ENCODE results near the gene BGN. TPM values are rescaled to one million over a fixed set of nuclear protein-coding genes. Genes with fewer than 3 reads are reported as not detected.

The BGN gene
- total RNA-seq, 1 experiment from 2014 or later: 2.0 TPM

DNA sequence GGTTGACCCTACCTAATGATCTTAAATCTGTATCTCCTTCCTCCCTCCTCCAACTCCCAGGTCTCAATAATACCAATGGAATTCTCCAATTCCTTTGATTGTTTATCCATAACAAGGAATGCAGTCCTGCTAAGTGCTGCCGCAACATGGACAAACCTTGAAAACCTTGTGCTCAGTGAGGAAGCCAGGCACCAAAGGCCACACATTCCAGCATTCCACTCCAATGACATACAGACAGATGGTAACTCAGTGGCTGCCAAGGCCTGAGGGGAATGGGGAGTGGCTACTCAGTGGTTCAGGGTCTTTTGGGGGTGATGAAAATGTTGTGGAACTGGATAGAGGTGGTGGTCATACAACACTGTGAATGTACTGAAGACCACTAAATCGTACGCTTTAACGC is 34.8 kb upstream of the BGN start:
- no peak for DNase-seq (ENCODE audit: extremely low read depth, low read depth)

DNA sequence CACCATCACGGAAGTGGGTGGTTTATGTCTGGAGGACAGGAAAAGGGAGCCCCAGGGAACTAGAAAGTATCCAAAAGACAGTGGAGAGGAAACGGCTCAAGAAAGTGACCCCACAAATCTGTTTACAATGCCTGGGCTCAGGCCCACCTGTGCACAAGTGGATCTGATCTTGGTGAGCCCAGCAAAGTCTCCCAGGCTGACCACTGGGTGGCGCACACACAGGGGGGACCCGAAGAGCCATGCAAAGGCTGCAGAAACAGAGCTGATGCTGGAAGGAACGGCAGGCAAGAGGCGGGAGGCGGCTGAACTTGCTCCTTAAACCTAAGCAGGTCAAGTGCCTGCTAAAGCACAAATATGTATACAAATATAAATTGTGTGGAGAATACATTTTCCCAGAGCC is 34.0 kb upstream of the BGN start:
- peak; percentile 51 for DNase-seq (ENCODE audit: extremely low read depth, low read depth)

DNA sequence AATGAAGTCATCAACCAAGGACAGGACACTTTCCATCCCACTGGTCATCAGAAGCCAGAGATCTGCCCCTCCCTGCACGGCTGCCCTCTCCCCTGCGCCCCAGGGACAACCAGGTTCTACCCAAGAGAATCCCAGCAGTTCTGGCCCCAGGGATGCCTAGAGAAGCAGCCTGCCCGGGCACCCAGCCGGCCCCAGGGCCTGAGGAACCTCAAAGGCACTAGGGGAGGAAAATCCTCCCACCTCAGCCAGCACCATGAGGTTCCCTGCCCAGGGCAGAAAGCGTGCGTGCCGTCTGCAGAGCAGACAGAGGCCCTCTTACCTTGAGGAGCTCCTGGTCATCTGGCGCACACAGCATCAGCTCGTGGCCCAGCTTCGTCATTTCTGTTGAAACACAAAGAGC is 32.5 kb upstream of the BGN start:
- DNase-seq (ENCODE audit: extremely low read depth, low read depth): no peak

DNA sequence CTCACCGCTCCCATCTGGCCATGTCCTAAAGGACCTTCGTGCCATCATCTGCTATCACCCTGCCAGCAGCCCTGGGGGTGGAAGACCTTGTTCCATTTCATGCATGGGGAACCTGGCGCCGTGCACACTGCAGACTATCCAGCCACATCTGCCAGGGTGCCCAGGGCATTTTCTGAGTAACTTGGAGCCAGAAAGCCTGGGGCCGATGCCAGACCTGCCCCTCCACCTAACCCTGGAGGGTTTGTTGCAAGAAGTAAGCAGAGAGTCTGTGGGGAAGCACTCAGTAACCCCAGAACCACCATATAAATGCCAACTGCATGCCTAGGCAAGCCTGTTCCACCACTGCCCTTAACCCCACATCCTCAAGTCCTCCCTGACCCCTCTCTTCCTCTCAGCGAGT is 31.7 kb upstream of the BGN start:
- no peak for DNase-seq (ENCODE audit: extremely low read depth, low read depth)

DNA sequence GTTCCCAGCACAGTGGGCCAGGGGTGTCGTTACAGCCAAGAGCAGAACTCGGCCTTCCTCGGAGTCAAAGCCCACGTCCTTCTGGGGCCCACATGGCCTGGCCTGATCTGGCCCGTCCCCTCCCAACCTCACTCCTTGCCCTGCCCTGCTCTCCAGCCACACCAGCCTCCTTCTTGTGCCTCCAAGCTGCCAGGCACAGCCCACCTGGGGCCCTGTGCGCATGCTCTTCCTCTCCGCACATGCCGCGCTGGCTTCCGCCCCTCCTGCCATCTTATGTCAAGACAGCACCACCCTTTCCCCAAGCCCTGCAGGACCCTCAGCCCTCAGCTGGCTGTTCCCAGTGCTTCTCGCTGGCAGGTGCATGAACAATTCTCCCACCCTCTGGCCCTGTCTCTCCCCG is 31.2 kb upstream of the BGN start:
- no peak for DNase-seq (ENCODE audit: extremely low read depth, low read depth)

DNA sequence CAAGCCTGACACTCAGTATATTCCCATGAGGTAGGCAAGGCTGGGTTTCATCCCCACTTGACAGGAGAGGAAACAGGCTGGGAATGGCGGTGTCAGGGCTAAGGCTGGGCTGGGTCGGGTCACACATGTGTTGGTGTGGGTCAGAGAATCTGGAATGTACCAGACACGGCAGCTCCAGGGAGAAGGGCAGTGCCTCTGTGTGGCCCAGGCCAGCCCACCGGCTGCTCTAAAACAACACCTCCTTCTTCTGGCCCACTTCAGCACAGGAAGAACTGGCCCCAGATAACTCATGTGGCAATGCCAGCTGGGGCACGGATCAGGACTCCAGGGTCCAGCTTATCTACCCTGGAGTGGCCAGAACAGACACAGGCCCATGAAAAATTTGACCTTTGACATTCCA is 30.7 kb upstream of the BGN start:
- DNase-seq (ENCODE audit: extremely low read depth, low read depth): no peak

DNA sequence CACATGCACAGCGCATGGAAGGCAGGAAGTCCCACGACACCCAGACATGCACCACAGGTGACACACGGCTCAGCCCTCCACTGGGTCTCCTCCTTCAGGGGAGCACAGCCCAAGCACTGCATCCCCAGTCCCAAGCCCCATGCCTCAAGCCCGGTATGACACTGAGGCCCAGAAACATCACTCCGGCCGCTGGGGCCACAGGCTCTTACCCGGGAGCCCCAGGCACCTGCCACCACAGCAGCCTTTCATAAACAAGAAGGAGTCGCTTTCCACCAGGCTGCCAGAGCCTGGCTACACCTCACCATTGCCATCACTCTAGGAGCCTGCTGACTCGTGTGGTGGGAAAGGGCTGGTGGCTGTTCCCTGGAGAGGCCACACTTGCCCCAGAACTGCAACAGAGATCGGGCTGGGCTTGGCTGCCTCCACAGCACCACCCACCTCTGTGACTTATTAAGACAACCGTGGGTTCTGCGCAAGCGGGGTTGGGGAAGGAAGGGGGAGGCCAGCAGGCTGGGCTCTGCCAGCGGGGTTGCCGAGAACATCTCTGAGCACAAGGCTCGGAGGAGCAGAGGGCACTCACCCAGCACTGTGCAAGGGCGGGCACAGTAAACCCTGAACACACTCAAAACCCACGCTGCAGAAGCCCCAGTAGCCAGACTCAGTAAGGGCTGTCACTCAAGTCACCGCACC is 28.9 kb upstream of the BGN start:
- DNase-seq (ENCODE audit: extremely low read depth, low read depth): no peak

DNA sequence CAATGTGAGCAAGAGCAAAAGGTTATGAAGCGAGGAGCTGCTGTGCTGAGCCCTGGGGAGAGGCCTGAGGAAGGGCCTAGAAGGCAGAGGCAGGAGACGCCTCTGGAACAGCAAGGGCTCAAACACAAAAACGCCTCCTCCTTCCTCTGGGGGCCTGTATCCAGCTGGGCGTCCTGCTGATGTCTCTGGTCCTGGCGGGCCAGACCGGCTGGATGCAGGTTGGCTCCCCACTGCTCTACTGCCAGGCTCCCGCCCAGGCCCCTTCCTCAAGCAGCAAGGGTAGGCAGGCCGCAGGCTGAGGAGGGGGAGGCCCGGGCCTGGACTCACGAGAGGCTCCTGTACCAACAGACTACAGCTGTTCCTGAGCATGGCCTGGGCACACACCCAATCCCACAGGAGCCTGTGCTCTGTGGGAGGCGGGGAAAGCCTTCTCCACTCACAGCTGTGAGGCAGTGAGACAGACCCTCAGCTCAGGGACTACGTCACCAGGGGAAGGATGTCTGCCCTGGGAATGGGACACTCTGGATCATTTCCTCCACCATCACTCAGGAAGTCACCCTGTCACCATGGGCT is 26.7 kb upstream of the BGN start:
- no peak for DNase-seq (ENCODE audit: extremely low read depth, low read depth)

DNA sequence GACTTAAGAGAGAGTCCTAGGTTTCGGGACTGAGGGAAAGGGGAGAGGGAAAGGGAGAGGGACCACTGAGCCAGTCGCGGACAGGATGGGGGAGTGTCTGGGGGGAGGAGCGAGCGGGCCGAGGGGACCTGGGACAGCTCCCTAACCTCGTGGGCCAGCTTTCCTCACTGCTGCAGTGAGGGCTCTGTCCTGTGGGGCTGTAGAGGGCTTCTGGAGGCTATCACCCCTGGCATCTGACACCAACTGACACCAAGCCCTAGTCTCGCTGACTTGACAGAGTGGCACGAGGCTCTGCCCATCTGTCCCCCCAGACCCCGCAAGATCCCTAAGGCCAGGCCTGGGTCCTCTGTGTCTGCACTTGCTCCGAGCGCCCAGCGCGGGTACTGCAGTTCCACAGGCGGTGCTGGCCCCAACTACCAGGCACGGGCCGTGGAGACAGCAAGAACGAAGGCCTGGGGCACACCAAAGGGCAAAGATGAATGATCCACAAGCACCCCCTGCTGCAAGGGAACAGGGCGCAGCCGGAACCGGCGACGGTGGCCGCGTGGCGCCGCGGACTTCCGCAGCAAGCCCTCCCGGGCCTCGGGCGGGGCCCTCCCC is 24.9 kb upstream of the BGN start:
- no peak for DNase-seq (ENCODE audit: extremely low read depth, low read depth)

DNA sequence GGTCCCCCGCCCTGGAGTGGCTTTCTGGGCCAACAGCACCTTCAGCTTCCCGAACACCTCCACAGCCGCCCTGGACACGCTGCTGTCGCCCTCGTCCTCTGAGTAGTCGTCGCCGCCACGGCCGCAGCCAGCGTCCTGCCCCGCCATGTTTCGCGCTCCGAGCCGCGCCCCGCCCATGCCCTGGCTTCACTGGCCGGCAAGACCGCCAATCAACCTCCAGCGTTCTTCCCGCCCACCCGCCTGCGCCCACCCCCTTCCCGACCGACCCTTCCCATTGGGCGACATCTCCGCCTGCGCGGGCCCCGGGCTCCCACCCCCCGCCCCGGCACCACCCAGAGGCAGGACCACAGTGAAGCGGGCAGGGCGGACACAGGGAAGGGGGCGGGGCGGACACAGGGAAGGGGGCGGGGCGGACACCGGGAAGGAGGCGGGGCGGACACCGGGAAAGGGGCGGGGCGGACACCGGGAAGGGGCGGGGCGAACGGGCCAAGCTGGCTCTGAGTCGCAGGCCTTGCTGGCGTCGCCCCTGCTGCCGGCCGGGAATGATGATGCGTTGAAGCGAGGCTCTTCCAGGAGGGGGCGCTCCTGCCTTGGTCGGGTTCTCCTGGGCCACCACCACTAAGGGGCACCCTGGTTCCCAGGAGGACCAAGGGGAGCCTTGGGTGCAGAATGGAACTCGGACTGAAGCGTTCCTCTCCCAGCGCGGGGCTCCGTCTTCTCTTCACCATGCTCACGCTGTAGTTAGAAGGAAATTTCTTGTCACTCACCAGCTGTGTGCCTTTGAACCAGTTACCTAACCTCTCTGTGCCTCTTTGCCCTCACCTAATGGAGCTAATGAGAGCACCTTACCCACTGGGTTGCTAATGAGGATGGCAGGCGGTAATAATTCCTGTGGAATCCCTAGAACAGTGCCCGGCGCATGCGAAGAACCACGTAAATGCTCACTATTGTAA is 24.1 kb upstream of the BGN start, which contains the start of gene HAUS7:
HAUS7 (minus strand) TSS at position 166 of the 953 bp plus-strand sequence; CDS start at position 147, 19 bp downstream.
- DNase-seq (ENCODE audit: extremely low read depth, low read depth): peak; percentile 90

DNA sequence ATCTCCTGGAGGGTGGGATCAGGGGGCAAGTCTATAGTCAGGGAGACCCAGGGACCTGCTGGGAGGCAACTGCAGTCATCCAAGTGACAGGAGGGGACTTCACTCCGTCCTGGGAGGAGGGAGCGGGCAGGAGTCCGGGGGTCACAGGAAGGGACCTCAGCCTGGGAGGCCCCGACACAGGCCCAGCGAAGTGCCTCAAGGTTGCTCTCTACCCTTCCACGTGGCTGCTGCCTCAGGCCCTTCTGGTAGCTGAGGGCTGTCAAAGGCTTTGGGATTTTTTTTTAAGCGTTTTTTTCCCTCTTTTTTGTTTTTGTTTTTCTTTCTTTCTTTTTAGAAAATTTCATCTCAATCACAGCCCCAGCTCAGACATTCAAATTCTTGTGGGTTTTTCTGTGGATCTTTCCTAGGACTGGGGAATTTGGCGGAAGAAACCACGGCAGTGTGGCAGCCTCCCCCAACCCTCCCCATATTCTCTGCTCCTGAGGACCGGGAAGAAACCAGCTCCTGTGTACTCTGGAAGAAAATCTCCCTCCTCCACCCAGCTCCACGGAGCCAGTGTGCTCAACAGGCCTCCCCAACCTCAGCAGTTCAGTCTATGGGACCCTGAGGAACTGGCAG is 23.0 kb upstream of the BGN start:
- DNase-seq (ENCODE audit: extremely low read depth, low read depth): no peak

DNA sequence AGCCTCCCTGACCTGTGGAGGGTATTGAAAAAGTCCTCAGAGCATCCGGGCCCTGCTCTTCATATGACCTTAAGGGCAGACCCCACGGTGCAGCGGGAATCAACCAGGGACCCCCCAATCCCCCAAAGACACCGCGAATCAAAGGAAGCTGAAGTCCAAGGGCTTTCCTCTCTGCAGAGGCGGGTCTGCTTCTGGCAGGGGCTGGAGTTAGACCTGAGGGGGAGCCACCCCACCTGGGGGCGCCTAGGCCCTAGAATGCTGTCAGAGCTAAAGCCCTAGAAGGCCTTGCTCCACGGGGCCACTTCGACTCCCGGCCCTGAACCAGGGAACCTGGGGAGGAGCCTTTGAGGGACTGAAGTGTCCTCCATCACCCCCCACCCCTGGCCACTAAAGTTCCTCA is 21.7 kb upstream of the BGN start:
- DNase-seq (ENCODE audit: extremely low read depth, low read depth): no peak

DNA sequence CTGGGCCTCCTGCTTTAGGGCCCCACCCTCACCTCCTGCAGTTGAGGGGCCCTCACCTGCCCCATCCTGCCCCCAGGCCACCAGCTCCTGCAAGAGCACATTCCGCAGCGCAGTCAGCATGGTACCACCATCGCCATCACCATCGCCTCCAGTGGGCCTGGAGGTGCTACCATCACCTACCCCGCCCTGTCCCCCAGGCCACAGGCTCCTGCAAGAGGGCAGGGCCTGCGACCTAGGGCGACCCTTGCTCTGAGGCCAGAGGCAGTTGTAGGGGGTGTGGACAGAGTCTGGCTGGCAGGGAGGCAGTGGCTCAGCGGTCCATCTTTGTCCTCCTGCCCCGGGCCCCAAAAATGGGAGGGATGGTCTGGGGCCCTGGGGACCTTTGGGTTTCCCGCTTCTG is 20.5 kb upstream of the BGN start:
- no peak for DNase-seq (ENCODE audit: extremely low read depth, low read depth)

DNA sequence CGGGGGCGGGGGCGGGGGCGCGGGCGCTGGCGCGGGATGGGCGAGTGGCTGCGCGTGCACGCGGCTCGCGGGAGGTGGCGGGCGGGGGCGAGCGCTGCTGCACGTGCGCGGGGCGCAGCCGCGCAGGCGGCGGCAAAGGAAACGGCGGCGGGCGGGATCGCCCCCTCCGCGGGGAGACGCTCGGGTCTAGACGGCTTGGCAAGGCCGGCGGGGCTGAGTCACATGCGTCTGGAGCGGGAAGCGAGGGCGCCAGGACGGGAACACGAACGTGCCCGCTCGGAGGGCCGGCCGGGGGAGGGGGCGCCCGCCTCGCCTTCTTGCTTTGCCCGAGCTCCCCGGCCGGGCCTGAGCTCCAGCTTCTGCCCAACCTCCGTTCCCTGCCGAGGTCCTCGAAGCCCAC is 20.1 kb upstream of the BGN start:
- peak; percentile 9 for DNase-seq (ENCODE audit: extremely low read depth, low read depth)

DNA sequence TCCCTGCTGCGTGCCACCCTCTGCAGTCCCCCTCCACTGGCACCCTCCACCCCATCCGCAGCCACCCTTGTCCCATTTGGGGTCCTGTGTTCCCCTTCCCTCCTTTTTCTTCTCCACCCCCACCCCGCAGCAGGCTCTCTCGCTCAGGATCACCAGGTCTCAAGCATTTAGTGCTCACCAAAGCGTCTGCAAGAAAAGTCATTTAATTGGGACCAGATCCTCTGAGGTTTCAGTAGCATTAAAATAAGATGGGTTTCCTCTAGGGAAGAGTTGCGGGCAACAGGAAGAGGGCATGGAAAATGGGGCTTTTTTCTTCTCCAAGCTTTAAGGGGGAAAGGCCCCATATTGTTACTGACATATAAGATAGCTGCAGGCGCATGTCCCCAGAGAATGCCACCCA is 19.5 kb upstream of the BGN start:
- DNase-seq (ENCODE audit: extremely low read depth, low read depth): no peak

DNA sequence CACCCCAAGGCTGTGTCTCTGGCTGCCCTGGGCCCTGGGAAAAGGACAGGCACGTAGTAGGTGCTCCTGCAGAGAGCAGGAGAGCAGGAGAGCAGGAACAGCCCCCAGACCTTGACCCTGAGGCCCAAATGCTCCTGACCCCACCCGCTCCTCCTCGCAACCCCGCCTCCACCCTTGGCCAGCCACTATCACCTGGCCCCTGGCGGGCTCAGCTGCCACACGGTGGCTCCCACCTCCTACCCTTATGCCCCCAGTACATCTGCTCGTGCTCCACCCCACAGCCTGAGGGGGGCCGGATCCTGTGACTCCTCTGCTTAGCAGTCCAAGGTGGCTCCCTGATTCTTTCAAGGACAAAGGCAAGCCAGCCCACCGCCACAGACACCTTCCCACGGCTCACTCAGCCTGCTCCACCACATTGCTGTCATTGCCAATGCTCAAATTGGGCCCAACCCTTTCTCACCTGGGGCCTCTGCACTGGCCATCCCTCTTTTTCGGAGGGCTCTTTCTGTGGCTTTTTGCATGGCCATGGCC is 19.0 kb upstream of the BGN start:
- DNase-seq (ENCODE audit: extremely low read depth, low read depth): no peak

DNA sequence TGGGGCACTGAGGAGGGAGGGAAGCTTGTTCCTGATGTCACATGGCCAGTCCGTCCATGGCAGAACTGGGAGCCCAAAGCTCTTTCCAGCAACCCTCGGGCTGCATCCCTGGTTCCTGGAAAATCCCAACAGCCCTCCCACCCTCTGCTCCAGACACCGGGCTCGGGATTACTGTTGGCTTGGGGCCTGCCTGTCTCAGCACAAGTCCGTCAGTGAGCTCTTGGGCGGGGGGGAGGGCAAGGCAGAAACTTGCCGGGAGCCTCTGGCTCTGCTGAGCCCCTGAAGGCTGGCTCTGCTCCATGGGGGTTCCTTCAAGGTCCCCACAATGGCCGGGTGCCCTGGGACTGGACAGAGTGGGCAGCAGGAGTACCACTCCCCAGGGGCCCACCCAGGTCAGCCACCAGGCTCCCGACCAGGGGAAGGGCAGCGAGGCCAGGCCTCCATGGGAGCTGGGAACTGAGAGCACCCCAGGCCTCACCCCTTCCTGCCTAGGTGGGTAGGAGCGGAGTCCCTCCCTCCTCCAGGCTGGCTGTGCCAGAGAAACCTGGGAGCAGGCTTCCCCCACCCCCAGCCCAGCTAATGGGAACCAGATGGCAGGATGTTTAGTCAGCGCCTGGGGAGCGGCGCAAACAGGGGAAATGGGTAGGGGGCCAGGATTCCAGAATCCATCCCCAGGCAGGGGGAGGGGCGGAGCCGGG is 18.0 kb upstream of the BGN start:
- DNase-seq (ENCODE audit: extremely low read depth, low read depth): no peak

DNA sequence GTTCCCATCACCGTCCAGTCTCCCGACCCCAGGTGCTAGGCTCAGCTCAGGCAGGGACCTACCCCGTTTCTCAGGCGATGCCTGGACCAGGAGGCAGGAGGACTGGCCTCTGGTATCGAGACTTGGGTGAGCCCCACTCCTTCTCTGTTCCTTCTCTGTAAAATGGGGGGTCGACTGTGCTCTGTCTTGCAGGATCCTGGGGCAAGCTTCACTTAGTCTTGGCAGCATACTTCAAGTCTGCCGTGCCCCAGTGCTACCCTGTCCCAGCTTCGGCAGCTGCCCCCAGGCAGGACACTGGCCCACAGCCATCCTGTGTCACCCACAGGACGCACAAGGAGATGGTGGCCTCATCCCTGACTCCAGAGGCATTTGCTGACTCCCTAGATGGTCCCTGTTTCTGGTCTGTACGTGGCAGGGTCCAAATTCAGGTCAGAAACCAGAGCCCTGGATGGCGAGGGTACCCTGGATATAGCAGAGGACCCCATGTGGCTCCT is 17.4 kb upstream of the BGN start:
- DNase-seq (ENCODE audit: extremely low read depth, low read depth): no peak

DNA sequence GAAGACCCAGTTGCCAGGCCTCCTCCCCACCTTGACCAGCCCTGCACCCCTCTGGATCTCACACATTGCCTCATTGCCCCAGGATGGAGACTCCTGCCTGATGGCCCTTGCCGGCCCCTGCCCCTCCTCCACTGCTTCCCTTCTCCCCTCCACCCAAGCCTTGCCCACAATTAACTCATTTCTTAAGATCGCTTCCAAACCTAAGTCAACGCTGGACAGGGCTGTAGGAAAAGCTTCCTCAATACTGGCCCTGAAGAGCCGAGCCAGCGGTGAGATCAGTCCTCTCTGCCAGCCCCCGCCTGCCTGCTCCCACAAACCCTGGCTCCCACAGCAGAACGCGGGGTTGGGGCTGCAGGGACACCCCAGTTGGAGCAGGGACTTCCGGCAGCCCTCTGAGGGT is 16.9 kb upstream of the BGN start:
- DNase-seq (ENCODE audit: extremely low read depth, low read depth): no peak

DNA sequence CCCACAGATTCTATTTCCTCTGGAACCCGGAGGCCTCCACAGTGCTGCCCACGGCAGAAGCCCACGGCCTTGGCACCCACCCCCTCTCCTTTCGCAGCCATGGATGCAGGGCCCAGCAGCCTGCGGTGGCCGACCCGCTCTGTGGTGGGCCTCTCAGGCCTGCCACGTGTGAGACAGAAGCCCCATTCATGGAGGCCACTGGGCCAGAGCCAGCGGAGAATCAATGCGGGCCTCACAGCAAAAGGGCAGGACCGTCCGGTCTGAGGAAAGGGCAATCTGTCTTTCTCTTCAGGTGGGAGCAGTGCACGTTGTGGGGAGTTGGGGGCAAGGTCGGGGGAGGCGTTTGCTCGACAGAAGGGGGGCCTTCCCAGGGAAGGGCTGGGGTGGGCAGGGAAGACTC is 16.0 kb upstream of the BGN start:
- no peak for DNase-seq (ENCODE audit: extremely low read depth, low read depth)

Measured in NCI-H460 (cell line).